Endothelial cell of umbilical vein (primary cell): ENCODE data around the gene MYRFL. TPM values are rescaled to one million over a fixed set of nuclear protein-coding genes. Genes with fewer than 3 reads are reported as not detected.

Source experiments
- BruUV-seq: library from RNA; stranded (reverse); fragments of 400-500 nt; replicated peaks from 2 replicates; lab custom pipeline; 2021; lab: Mats Ljungman, UMichigan
- CTCF ChIA-PET: fragments of 300-600, 350-600 bp; sonication (Branson Sonifier 250); formaldehyde crosslinking; loops from one replicate; lab custom pipeline; 2021; ENCODE audit warnings: antibody characterized with exemption, inconsistent platforms; lab: Charles Lee
- POLR2A ChIA-PET: fragments of 300-600, 350-600 bp; sonication (Branson Sonifier 250); formaldehyde crosslinking; loops from one replicate; lab custom pipeline; 2021; ENCODE audit warnings: antibody characterized with exemption, inconsistent platforms; lab: Charles Lee
- DNase-seq: peaks from one replicate; pipeline ENCODE4 v3.0.0-alpha.2; 2011; ENCODE audit warnings: low read depth, low spot score
- FAIRE-seq: peaks from 2 replicates; lab custom pipeline; 2011; peaks lifted over from hg19 to GRCh38; lab: Jason Lieb, UNC
- H2AFZ ChIP-seq: 2 replicates; pipeline ENCODE4 v1.6.0; 2012; ENCODE audit warnings: low read depth, low read length, control low read depth, inconsistent platforms
- H3K27ac ChIP-seq: 2 replicates; pipeline ENCODE4 v1.5.1; 2011; ENCODE audit warnings: low read depth, mild to moderate bottlenecking, control low read depth, low read length, moderate library complexity; ENCODE audit not compliant: insufficient read depth
- H3K27me3 ChIP-seq, 2 experiments: 2 replicates each; pipeline versions ENCODE4 v1.6.0 to v1.6.1; 2011; ENCODE audit warnings: low read length in 2 of 2, mixed read lengths in 1 of 2; ENCODE audit not compliant: control insufficient read depth in 2 of 2, insufficient read depth in 2 of 2
- H3K36me3 ChIP-seq, 2 experiments: 2 replicates in 1 of 2; 3 replicates in 1 of 2; pipeline ENCODE4 v1.5.1; 2011; ENCODE audit warnings: low read length in 2 of 2, mild to moderate bottlenecking in 1 of 2, moderate library complexity in 1 of 2; ENCODE audit not compliant: control insufficient read depth in 2 of 2, insufficient read depth in 2 of 2; ENCODE audit errors: extremely low read depth in 1 of 2
- H3K4me1 ChIP-seq: 3 replicates; pipeline ENCODE4 v1.5.1; 2011; ENCODE audit warnings: mild to moderate bottlenecking, low read length; ENCODE audit not compliant: control insufficient read depth, insufficient read depth; ENCODE audit errors: extremely low read depth
- H3K4me2 ChIP-seq: 2 replicates; pipeline ENCODE4 v1.6.1; 2011; ENCODE audit warnings: low read length, control low read depth, mixed read lengths; ENCODE audit not compliant: insufficient read depth
- H3K4me3 ChIP-seq, 3 experiments: fragments of 200-600 bp in 1 of 3; sonication (generic), shearing (Covaris generic) in 1 of 3; replicated peaks in 1 of 3; 2 replicates each; pipeline ENCODE4 v1.5.1; 2011 to 2016; ENCODE audit warnings: control low read depth in 3 of 3, low read length in 3 of 3, mild to moderate bottlenecking in 2 of 3, inconsistent platforms in 1 of 3, low read depth in 1 of 3, moderate library complexity in 1 of 3; ENCODE audit not compliant: insufficient read depth in 1 of 3
- H3K79me2 ChIP-seq: 2 replicates; pipeline ENCODE4 v1.6.0; 2012; ENCODE audit warnings: low read length, inconsistent platforms; ENCODE audit not compliant: control insufficient read depth, insufficient read depth
- H3K9ac ChIP-seq: replicated peaks from 2 replicates; pipeline ENCODE3; 2011; ENCODE audit warnings: low read length, control low read depth; ENCODE audit not compliant: insufficient read depth; ENCODE audit errors: extremely low read depth
- H3K9me1 ChIP-seq: replicated peaks from 3 replicates; pipeline ENCODE4 v1.6.0; 2011; ENCODE audit warnings: mild to moderate bottlenecking, low read length; ENCODE audit not compliant: control insufficient read depth, insufficient read depth; ENCODE audit errors: extremely low read depth
- H3K9me3 ChIP-seq: replicated peaks from 2 replicates; pipeline ENCODE4 v1.5.1; 2012; ENCODE audit warnings: low read length, inconsistent platforms; ENCODE audit not compliant: control insufficient read depth, insufficient read depth
- H4K20me1 ChIP-seq: replicated peaks from 2 replicates; pipeline ENCODE3; 2011; ENCODE audit warnings: mild to moderate bottlenecking, low read length; ENCODE audit not compliant: control insufficient read depth, insufficient read depth; ENCODE audit errors: extremely low read depth
- CTCF ChIP-seq, 2 donors: IDR thresholded peaks; 1 replicate in 1 of 2; 2 replicates in 1 of 2; pipeline ENCODE4 v1.5.1; 2011; ENCODE audit warnings: low read length in 2 of 2, mild to moderate bottlenecking in 2 of 2, moderate library complexity in 2 of 2, control low read depth in 1 of 2, inconsistent platforms in 1 of 2, low read depth in 1 of 2; ENCODE audit not compliant: insufficient read depth in 1 of 2; ENCODE audit errors: extremely low read depth in 1 of 2
- EZH2 ChIP-seq: IDR thresholded peaks from 2 replicates; pipeline ENCODE4 v1.6.1; 2012; ENCODE audit warnings: borderline replicate concordance, low read depth, mild to moderate bottlenecking, moderate library complexity, low read length, inconsistent platforms; ENCODE audit not compliant: severe bottlenecking
- FOS ChIP-seq: IDR thresholded peaks from 2 replicates; pipeline ENCODE4 v1.6.1; 2011; ENCODE audit warnings: mild to moderate bottlenecking, low read length, moderate library complexity, borderline replicate concordance; ENCODE audit not compliant: insufficient read depth
- GATA2 ChIP-seq: IDR thresholded peaks from 2 replicates; pipeline ENCODE4 v1.7.0; 2011; ENCODE audit warnings: low read depth, mild to moderate bottlenecking, moderate library complexity, mixed read lengths, low read length; ENCODE audit not compliant: insufficient read length, insufficient read depth
- JUN ChIP-seq: IDR thresholded peaks from 2 replicates; pipeline ENCODE4 v1.6.1; 2011; ENCODE audit warnings: borderline replicate concordance, low read depth; ENCODE audit not compliant: insufficient read length, insufficient read depth
- MAX ChIP-seq: IDR thresholded peaks from 2 replicates; pipeline ENCODE4 v1.6.1; 2011; ENCODE audit not compliant: insufficient read depth, insufficient read length
- MYC ChIP-seq: IDR thresholded peaks from one replicate; pipeline ENCODE4 v1.6.1; 2011; ENCODE audit warnings: mild to moderate bottlenecking, low read depth, low read length
- POLR2A ChIP-seq: IDR thresholded peaks from 2 replicates; pipeline ENCODE4 v1.6.1; 2012; ENCODE audit warnings: low read depth, mild to moderate bottlenecking, control low read depth, low read length
- POLR2AphosphoS5 ChIP-seq: IDR thresholded peaks from 2 replicates; pipeline ENCODE4 v1.6.1; 2012; ENCODE audit warnings: low read depth, mild to moderate bottlenecking, control low read depth, low read length, moderate library complexity; ENCODE audit not compliant: insufficient read depth
- dilution Hi-C: fragments of 300-500 bp; cut with MboI; formaldehyde crosslinking; loops from one replicate; pipeline ENCODE4 v1.15.0; 2019; ENCODE audit warnings: low sequenced_read_pairs; ENCODE audit not compliant: extremely low pct_ligation_motif_present
- intact Hi-C: fragments of 100-400 bp; cut with micrococcal nuclease; formaldehyde crosslinking; loops from one replicate; pipeline ENCODE4 v1.10.0; 2022
- polyA plus RNA-seq, 4 experiments: library from polyadenylated mRNA; depleted of rRNA in 3 of 4; stranded (reverse) in 3 of 4; unstranded in 1 of 4; fragments of >200 nt; gene quantifications; 2 replicates each; pipeline versions ENCODE4 v1.2.1 to v1.2.3, GENCODE V29; 2011 to 2012; ENCODE audit warnings: missing spikeins in 1 of 4
- total RNA-seq: library from RNA; stranded (reverse); gene quantifications from 2 replicates; pipeline ENCODE4 v1.2.3, GENCODE V29; 2021

MYRFL gene
- total and polyA plus RNA-seq, 2 donors (not counting 3 experiments of a cell fraction or from before 2014, with no cell fraction given) = not detected

- H3K36me3 ChIP-seq = no peaks in the 10 kb centered on the region
- H3K9me1 ChIP-seq = no peaks in the 10 kb centered on the region
- no peaks in the 10 kb centered on the region for H3K4me1 ChIP-seq
- H3K4me2 ChIP-seq = no peak overlapping the region
- ChIA-PET CTCF (no interaction called here), POLR2A (no interaction called here)
- no peak overlapping the region for H2AFZ ChIP-seq
- H3K27me3 ChIP-seq = peaks cover 0 to 2% of the 10 kb centered on the region in 2 experiments
- no peak overlapping the region for H3K27ac ChIP-seq
- no peaks in the 10 kb centered on the region for H3K79me2 ChIP-seq
- H3K9me3 ChIP-seq = no peaks in the 10 kb centered on the region
- BruUV-seq = no TSS peak
- H4K20me1 ChIP-seq = no peaks in the 10 kb centered on the region
- dilution Hi-C loops (no loop called here), intact Hi-C loops (no loop called here)
- DNase-seq (no peak), FAIRE-seq (no peak)
- H3K9ac ChIP-seq = no peak overlapping the region
- TF ChIP-seq POLR2AphosphoS5 = no peak
- no peak for TF ChIP-seq JUN
- TF ChIP-seq POLR2A = no peak
- TF ChIP-seq MAX = no peak
- TF ChIP-seq CTCF (IDR thresholded peaks at IDR 0.05; ENCODE audit: extremely low read depth in 1 of 2, insufficient read depth in 1 of 2, low read depth in 1 of 2, low read length in 2 of 2) = no peak
- TF ChIP-seq EZH2 = no peak
- TF ChIP-seq MYC = no peak
- no peak for TF ChIP-seq GATA2
- TF ChIP-seq FOS = no peak
- H3K4me3 ChIP-seq = no peak overlapping the region
Observed at GRCh38 chr12:69916544-69917235, 91.7 kb downstream of the MYRFL start.
